K562 (cell line): Measurements from ENCODE around the gene CCDC47. TPM values are rescaled to one million over a fixed set of nuclear protein-coding genes. Genes with fewer than 3 reads are reported as not detected.

Source experiments
- ATAC-seq: fragments of 200-7000 bp; cut with Tn5 transposase; 3 replicates; pipeline ENCODE4 v1.9.1; 2020; ENCODE audit warnings: moderate library complexity
- BruUV-seq: library from RNA; stranded (reverse); fragments of 400-500 nt; replicated peaks from 2 replicates; lab custom pipeline; 2021; lab: Mats Ljungman, UMichigan
- CTCF ChIA-PET: fragments of 300-600 bp; formaldehyde crosslinking; extraction: SDS; loops from one replicate; lab custom pipeline; 2021; ENCODE audit warnings: low intra/inter-chr PET ratio; lab: Yijun Ruan, JAX
- POLR2A ChIA-PET: fragments of 300-600, 350-650 bp; sonication (Branson Sonifier 250); formaldehyde crosslinking; extraction: SDS; loops from one replicate; lab custom pipeline; 2021; ENCODE audit warnings: antibody characterized with exemption, inconsistent platforms; lab: Yijun Ruan, JAX
- DNase-seq, 4 experiments: peaks; one replicate each; pipeline versions ENCODE4 v3.0.0 to v3.0.0-alpha.2; 2011 to 2018; ENCODE audit warnings: low spot score in 3 of 4, mixed read lengths in 3 of 4; ENCODE audit errors: extremely low read depth in 1 of 4
- FAIRE-seq: peaks from 2 replicates; lab custom pipeline; 2011; peaks lifted over from hg19 to GRCh38; lab: Jason Lieb, UNC
- H2AFZ ChIP-seq: 2 replicates; pipeline ENCODE4 v1.6.0; 2011; ENCODE audit warnings: low read depth, low read length, control low read depth, inconsistent platforms
- H3K27ac ChIP-seq: fragments of 200-600 bp; 3 replicates; pipeline ENCODE4 v1.8.0; 2011; ENCODE audit warnings: low read depth, mild to moderate bottlenecking, control low read depth, inconsistent platforms, low read length, moderate library complexity, mixed read lengths; ENCODE audit errors: extremely low read depth
- H3K27me3 ChIP-seq, 2 experiments: fragments of 300-600 bp in 1 of 2; 2 replicates in 1 of 2; 3 replicates in 1 of 2; pipeline versions ENCODE4 v1.6.0 to v1.8.0; 2011; ENCODE audit warnings: inconsistent platforms in 2 of 2, low read length in 2 of 2, mild to moderate bottlenecking in 1 of 2, mixed read lengths in 1 of 2, moderate library complexity in 1 of 2; ENCODE audit not compliant: control insufficient read depth in 2 of 2, insufficient read depth in 2 of 2
- H3K36me3 ChIP-seq: fragments of 300-600 bp; 3 replicates; pipeline ENCODE4 v1.8.0; 2011; ENCODE audit warnings: mild to moderate bottlenecking, low read length, inconsistent platforms; ENCODE audit not compliant: control insufficient read depth, insufficient read depth
- H3K4me1 ChIP-seq, 2 experiments: fragments of 200-600 bp in 1 of 2; replicated peaks in 1 of 2; 2 replicates in 1 of 2; 3 replicates in 1 of 2; pipeline versions ENCODE4 v1.5.1 to v1.8.0; 2011; ENCODE audit warnings: inconsistent platforms in 2 of 2, low read length in 2 of 2, mild to moderate bottlenecking in 1 of 2, mixed read lengths in 1 of 2, moderate library complexity in 1 of 2; ENCODE audit not compliant: control insufficient read depth in 2 of 2, insufficient read depth in 2 of 2
- H3K4me2 ChIP-seq: 2 replicates; pipeline ENCODE4 v1.6.1; 2011; ENCODE audit warnings: low read length, control low read depth, inconsistent platforms, mixed read lengths; ENCODE audit not compliant: insufficient read depth
- H3K4me3 ChIP-seq: fragments of 200-600 bp; sonication (generic), shearing (Covaris generic); 2 replicates; pipeline ENCODE4 v1.5.1; 2016; ENCODE audit warnings: control low read depth, inconsistent platforms
- H3K79me2 ChIP-seq: fragments of 200-600 bp; 3 replicates; pipeline ENCODE4 v1.8.0; 2011; ENCODE audit warnings: low read length, inconsistent platforms; ENCODE audit not compliant: control insufficient read depth, insufficient read depth
- H3K9ac ChIP-seq, 2 experiments: 2 replicates each; pipeline versions ENCODE4 v1.6.0 to v1.6.1; 2011; ENCODE audit warnings: low read depth in 2 of 2, low read length in 2 of 2, control low read depth in 1 of 2, inconsistent platforms in 1 of 2, mild to moderate bottlenecking in 1 of 2, mixed read lengths in 1 of 2; ENCODE audit not compliant: insufficient read depth in 1 of 2
- H3K9me1 ChIP-seq: one replicate; pipeline ENCODE4 v1.6.0; 2011; ENCODE audit warnings: inconsistent platforms, mild to moderate bottlenecking, low read length, moderate library complexity; ENCODE audit not compliant: control insufficient read depth, insufficient read depth
- H3K9me3 ChIP-seq: replicated peaks from 2 replicates; pipeline ENCODE4 v1.5.1; 2011; ENCODE audit warnings: low read depth, low read length, inconsistent platforms; ENCODE audit not compliant: control insufficient read depth, insufficient read depth
- H4K20me1 ChIP-seq: replicated peaks from 2 replicates; pipeline ENCODE4 v1.6.1; 2011; ENCODE audit warnings: low read length, inconsistent platforms, mixed read lengths; ENCODE audit not compliant: control insufficient read depth, insufficient read depth
- AFF4 ChIP-seq: sonication (generic); formaldehyde crosslinking; IDR thresholded peaks from 2 replicates; pipeline ENCODE4 v1.8.0; 2023; ENCODE audit warnings: mild to moderate bottlenecking, missing genetic modification reagents
- ASH1L ChIP-seq: fragments of 450-650 bp; IDR thresholded peaks from 2 replicates; pipeline ENCODE4 v1.6.1; 2018; ENCODE audit warnings: borderline replicate concordance, mild to moderate bottlenecking, low read depth; ENCODE audit not compliant: partially characterized antibody
- ELF4 ChIP-seq: fragments of 450-650 bp; formaldehyde crosslinking; IDR thresholded peaks from 2 replicates; pipeline ENCODE4 v1.4.0; 2022; ENCODE audit warnings: missing genetic modification characterization
- KAT8 ChIP-seq: fragments of 450-650 bp; IDR thresholded peaks from 2 replicates; pipeline ENCODE4 v1.6.1; 2016; ENCODE audit warnings: low read depth, mild to moderate bottlenecking
- MIER1 ChIP-seq: fragments of 450-650 bp; IDR thresholded peaks from 2 replicates; pipeline ENCODE4 v1.6.1; 2016; ENCODE audit warnings: antibody characterized with exemption, mild to moderate bottlenecking, low read depth
- POLR2AphosphoS5 ChIP-seq: IDR thresholded peaks from 2 replicates; pipeline ENCODE4 v1.6.1; 2011; ENCODE audit warnings: mild to moderate bottlenecking, low read depth, low read length, moderate library complexity; ENCODE audit not compliant: control insufficient read depth, insufficient read depth
- WGBS: fragments of 100-300 bp; shearing (Covaris generic); methylation state at CpG from one replicate; pipeline ENCODE4 v1.1.6; 2016; ENCODE audit warnings: low coverage, mixed read lengths; ENCODE audit not compliant: insufficient coverage; ENCODE audit errors: missing lambda C conversion rate; 5-methylcytosine and 5-hydroxymethylcytosine counted together
- in situ Hi-C: fragments of 300-500 bp; cut with MboI; formaldehyde crosslinking; loops from 4 replicates; pipeline ENCODE4 v1.15.0; 2018; ENCODE audit warnings: inconsistent platforms, mixed read lengths
- intact Hi-C: fragments of 100-400 bp; cut with micrococcal nuclease; formaldehyde crosslinking; loops from 2 replicates; pipeline ENCODE4 v1.14.2; 2022
- polyA plus RNA-seq, 8 experiments: library from polyadenylated mRNA; depleted of rRNA in 4 of 8; stranded (reverse) in 5 of 8; unstranded in 3 of 8; fragments of >200 nt; fragmentation: Nextera tagmentation in 2 of 8; fragmentation: Illumina TruSeq in 1 of 8; extraction: Ambion mirVana in 2 of 8; extraction: Trizol in 1 of 8; gene quantifications; 2 replicates each; pipeline versions ENCODE4 v1.2.1 to v1.2.3, GENCODE V29; 2011 to 2014; ENCODE audit warnings: inconsistent platforms in 1 of 8, missing spikeins in 1 of 8
- total RNA-seq, 7 experiments: library from RNA; depleted of rRNA in 6 of 7; stranded (reverse); fragments of >200 nt in 6 of 7; fragmentation: Illumina TruSeq in 2 of 7; extraction: Trizol in 2 of 7; gene quantifications; 2 replicates each; pipeline versions ENCODE4 v1.2.1 to v1.2.3, GENCODE V29; 2011 to 2021; ENCODE audit warnings: low replicate concordance in 1 of 7

The CCDC47 gene
- total and polyA plus RNA-seq, 9 of the 15 experiments (the other 6 are each of a cell fraction or from before 2014, with no cell fraction given), result 15.5 to 162 (median 122) TPM

- no peak for ATAC-seq
- no peaks in the 10 kb centered on the region for H3K9me3 ChIP-seq
- no peak overlapping the region for H3K4me3 ChIP-seq
- TF ChIP-seq AFF4 (CRISPR knock-in tag) (no peak), MIER1 (no peak), ELF4 (no peak), KAT8 (no peak), POLR2AphosphoS5 (peak; percentile 16; the same call in 1 of the 2 replicates), ASH1L (no peak)
- no peaks in the 10 kb centered on the region for H3K27me3 ChIP-seq
- H3K79me2 ChIP-seq, result peaks cover 96% of the 10 kb centered on the region
- ChIA-PET POLR2A (interaction anchor here (0.6 to 8.0 kb wide), 3 partner anchors 7 to 1756 kb away, joined by 3 to 82 read pairs (median 4); partner anchors contain the start of genes CCDC47 and DDX42), CTCF (no interaction called here)
- BruUV-seq, result no TSS peak
- H3K9me1 ChIP-seq, result no peaks in the 10 kb centered on the region
- intact Hi-C loops (no loop called here), in situ Hi-C loops (no loop called here)
- peaks cover 86% of the 10 kb centered on the region for H3K36me3 ChIP-seq
- H3K4me2 ChIP-seq, result no peak overlapping the region
- peaks cover 0 to 9% of the 10 kb centered on the region in 2 experiments; a peak in 2 of 5 replicates for H3K4me1 ChIP-seq
- no peak for FAIRE-seq
- no peak for DNase-seq
- no peak overlapping the region for H3K27ac ChIP-seq
- WGBS, result 100% methylated on average over 1 of the region's 1 CpG
- peaks cover 23% of the 10 kb centered on the region for H4K20me1 ChIP-seq
- no peak overlapping the region for H2AFZ ChIP-seq
- H3K9ac ChIP-seq, result peak overlapping the region in 1 of 2 experiments; percentile 62; a peak in 1 of 4 replicates
Measured at GRCh38 chr17:63780507-63780906, 7.1 kb upstream of the CCDC47 start.
